Karpas-422 (cell line): Measurements from ENCODE around the gene CCDC97. TPM values are rescaled to one million over a fixed set of nuclear protein-coding genes. Genes with fewer than 3 reads are reported as not detected.
"Not testable (repeated sequence)": the region's sequence is repeated elsewhere in the genome, so short reads cannot be mapped to it uniquely, and the experiment has no call there.

ENCODE experiments used
- DNase-seq: peaks from one replicate; pipeline ENCODE4 v3.0.0-alpha.2; 2015
- H2AFZ ChIP-seq: fragments of 200-600 bp; sonication (generic); 2 replicates; pipeline ENCODE4 v1.6.1; 2014; ENCODE audit warnings: antibody characterized with exemption, low read length, mixed read lengths
- H3K27ac ChIP-seq: fragments of 200-600 bp; sonication (generic); 2 replicates; pipeline ENCODE4 v1.5.1; 2014; ENCODE audit warnings: mild to moderate bottlenecking, low read length, moderate library complexity
- H3K27me3 ChIP-seq: fragments of 200-600 bp; sonication (generic); 2 replicates; pipeline ENCODE4 v1.6.1; 2014; ENCODE audit warnings: low read length, mixed read lengths
- H3K36me3 ChIP-seq: fragments of 200-600 bp; sonication (generic); 2 replicates; pipeline ENCODE4 v1.6.1; 2014; ENCODE audit warnings: low read length, mixed read lengths; ENCODE audit not compliant: insufficient read depth
- H3K4me1 ChIP-seq: fragments of 200-600 bp; sonication (generic); 2 replicates; pipeline ENCODE4 v1.6.1; 2014; ENCODE audit warnings: mild to moderate bottlenecking, low read length, mixed read lengths
- H3K4me2 ChIP-seq: fragments of 200-600 bp; sonication (generic); 2 replicates; pipeline ENCODE4 v1.6.1; 2014; ENCODE audit warnings: low read length, low read depth, mild to moderate bottlenecking; ENCODE audit not compliant: poor library complexity, severe bottlenecking
- H3K4me3 ChIP-seq: fragments of 200-600 bp; sonication (generic); 2 replicates; pipeline ENCODE4 v1.5.1; 2014; ENCODE audit warnings: mild to moderate bottlenecking, antibody characterized with exemption, low read length, mixed read lengths
- H3K79me2 ChIP-seq: fragments of 200-600 bp; sonication (generic); 2 replicates; pipeline ENCODE4 v1.6.1; 2014; ENCODE audit warnings: mild to moderate bottlenecking, low read length, mixed read lengths
- H3K9ac ChIP-seq: fragments of 200-600 bp; sonication (generic); 2 replicates; pipeline ENCODE4 v1.6.0; 2014; ENCODE audit warnings: low read length
- H3K9me2 ChIP-seq: fragments of 200-600 bp; sonication (generic), shearing (Covaris generic); replicated peaks from 2 replicates; pipeline ENCODE4 v1.6.0; 2014; ENCODE audit warnings: mild to moderate bottlenecking, low read length, moderate library complexity; ENCODE audit not compliant: insufficient read depth
- H3K9me3 ChIP-seq: fragments of 300-700, 200-600 bp; sonication (generic); 2 replicates; pipeline ENCODE4 v1.6.1; 2014; ENCODE audit warnings: low read length, mixed read lengths
- H4K20me1 ChIP-seq: fragments of 200-600 bp; sonication (generic); 2 replicates; pipeline ENCODE4 v1.6.1; 2014; ENCODE audit warnings: mild to moderate bottlenecking, antibody characterized with exemption, low read length, low read depth; ENCODE audit not compliant: insufficient read depth
- total RNA-seq: library from RNA; depleted of rRNA; stranded (reverse); fragments of >200 nt; shearing (Covaris generic); gene quantifications from 2 replicates; pipeline ENCODE4 v1.2.3, GENCODE V29; 2014; ENCODE audit warnings: low replicate concordance

CCDC97 gene
- total RNA-seq, 1 experiment from 2014 or later = 15.5 TPM

DNA sequence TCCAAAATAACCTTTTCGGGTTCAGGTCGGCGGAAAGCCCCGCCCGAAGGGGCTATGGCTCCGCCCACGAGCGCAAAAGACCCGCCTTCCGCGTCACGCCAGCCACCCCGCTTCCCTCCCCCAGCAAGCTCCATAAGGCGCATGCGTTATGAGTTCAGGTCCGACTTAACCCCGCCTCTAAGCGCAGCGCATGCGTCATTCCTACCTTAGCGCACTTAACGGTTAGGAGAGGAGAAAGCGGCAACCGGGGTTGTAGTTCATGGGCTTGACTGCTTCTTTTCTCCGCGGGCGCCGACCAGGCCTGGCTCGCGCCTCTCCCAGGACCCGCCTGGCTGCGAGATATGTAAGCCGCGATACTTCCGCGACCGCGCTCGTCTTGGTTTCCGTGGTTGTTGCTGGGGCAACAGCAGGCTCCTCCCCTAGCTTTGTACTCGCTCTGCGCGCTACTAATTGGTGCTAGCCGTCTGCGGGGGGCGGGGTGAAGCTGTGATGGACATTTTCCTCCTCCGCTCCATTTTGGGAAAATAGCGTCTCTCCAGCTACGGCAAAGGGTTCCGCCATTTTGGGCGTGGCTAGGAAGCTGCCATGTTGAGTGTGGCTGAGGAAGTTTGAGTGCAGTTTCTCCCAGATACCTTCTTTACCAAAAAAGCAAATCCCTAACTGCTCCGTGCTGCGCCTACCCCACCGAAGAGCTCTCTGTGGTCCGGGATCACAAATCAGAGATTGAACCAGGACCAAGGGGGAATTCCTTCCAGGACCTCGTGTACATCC lies 54.0 kb downstream of the CCDC97 start, which contains the start of gene B9D2:
Gene B9D2 (minus strand): TSS at position 397 of the 771 bp plus-strand sequence. CDS start 630 bp downstream, outside the sequence.
- Histone ChIP-seq H3K27ac (peak within 1 kb of the TSS; percentile 89), H4K20me1 (no peaks in the 10 kb centered on the region), H3K4me3 (peak within 1 kb of the TSS; percentile 92), H3K9me3 (no peaks in the 10 kb centered on the region), H3K9me2 (no peaks in the 10 kb centered on the region), H3K9ac (peak within 1 kb of the TSS; percentile 90), H2AFZ (peak within 1 kb of the TSS; percentile 92), H3K79me2 (peaks cover 32% of the 10 kb centered on the region), H3K4me2 (peak within 1 kb of the TSS; percentile 94), H3K4me1 (peaks cover 24% of the 10 kb centered on the region), H3K36me3 (no peaks in the 10 kb centered on the region), H3K27me3 (no peaks in the 10 kb centered on the region)
- peak; percentile 99 for DNase-seq

DNA sequence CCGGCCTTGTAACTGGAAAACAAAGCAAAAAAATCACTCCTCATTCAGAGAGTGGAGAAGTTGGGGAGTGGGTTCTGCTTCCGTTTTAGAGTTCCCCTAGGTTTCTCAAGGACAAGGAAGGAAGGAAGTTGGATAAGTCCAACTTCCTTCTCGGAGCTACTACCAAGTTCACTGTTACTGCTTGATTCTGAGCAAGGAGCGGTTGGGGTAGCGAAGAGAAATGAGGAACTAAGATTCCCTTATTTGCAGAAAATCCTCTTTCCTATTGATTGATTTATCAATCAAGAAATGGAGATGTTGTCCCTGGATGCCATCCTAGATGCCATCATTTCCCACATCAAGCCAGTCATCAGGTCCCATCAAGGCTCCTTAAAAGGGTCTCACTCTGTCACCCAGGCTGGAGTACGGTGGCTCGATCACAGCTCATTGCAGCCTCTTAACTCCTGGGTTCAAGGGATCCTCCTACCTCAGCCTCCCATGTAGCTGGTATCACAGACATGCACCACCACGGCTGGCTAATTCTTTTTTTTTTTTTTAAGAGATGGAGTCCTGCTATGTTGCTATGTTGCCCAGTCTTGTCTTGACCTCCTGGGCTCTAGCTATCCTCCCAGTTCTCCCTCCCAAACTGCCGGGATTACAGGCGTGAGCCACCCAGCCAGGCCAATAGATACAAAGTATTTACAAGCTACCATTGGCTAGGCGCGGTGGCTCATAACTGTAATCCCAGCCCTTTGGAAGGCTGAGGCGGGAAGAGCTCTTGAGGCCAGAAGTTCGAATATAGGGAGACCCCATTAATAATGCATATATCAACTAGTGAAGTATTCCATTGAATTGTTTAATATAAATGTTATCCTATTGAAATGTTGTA lies 54.8 kb downstream of the CCDC97 start:
- Histone ChIP-seq H4K20me1 (no peaks in the 10 kb centered on the region), H2AFZ (peak overlapping the region; percentile 79), H3K4me3 (peak overlapping the region; percentile 92), H3K9me3 (no peaks in the 10 kb centered on the region), H3K4me1 (peaks cover 24% of the 10 kb centered on the region), H3K9ac (peak overlapping the region; percentile 90), H3K9me2 (no peaks in the 10 kb centered on the region), H3K79me2 (peaks cover 32% of the 10 kb centered on the region), H3K36me3 (no peaks in the 10 kb centered on the region), H3K27me3 (no peaks in the 10 kb centered on the region), H3K27ac (peak overlapping the region; percentile 89), H3K4me2 (peak overlapping the region; percentile 94)
- DNase-seq = peak; percentile 57

DNA sequence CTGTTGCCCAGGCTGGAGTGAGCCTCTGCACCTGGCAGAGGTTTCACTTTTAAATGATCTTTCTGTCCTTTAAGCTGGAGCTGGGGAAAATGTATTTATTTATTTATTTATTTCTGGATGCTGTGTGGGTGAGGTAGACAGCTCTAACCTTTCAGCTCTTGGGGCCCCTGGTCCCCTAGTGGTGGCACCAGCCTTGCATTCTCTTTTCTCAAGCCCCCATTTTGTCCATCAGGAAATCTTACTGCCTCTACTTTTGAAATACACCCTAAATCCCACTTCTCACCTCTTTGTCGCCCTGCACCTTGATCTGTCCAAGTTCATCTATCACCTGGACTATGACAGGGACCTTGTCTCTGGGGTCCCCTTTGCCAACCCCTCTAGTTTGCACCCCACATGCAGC lies 56.1 kb downstream of the CCDC97 start:
- Histone ChIP-seq H3K27me3 (no peaks in the 10 kb centered on the region), H3K4me3 (no peak overlapping the region), H3K27ac (no peak overlapping the region), H4K20me1 (no peaks in the 10 kb centered on the region), H3K9me3 (no peaks in the 10 kb centered on the region), H3K9ac (no peak overlapping the region), H3K9me2 (no peaks in the 10 kb centered on the region), H3K4me2 (no peak overlapping the region), H3K79me2 (peaks cover 32% of the 10 kb centered on the region), H3K4me1 (peaks cover 24% of the 10 kb centered on the region), H3K36me3 (no peaks in the 10 kb centered on the region), H2AFZ (no peak overlapping the region)
- DNase-seq = peak; percentile 64

DNA sequence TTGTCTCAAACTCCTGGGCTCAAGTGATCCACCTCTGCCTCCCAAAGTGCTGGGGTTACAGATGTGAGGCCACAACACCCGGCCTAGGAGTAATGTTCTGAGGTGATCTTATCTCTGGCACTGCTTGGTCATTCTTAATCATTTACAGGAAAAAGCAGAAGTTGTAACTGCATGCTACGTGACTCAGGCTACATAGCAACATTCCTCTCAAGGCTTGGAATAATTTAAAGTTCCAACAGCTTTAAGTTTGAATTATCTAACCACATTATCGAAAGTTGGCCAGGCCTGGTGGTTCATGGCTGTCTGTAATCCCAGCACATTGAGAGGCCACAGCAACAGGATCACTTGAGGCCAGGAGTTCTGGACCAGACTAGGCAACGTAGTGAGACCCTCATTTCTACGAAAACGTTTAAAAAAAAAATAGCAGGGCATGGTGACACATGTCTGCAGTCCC lies 57.9 kb downstream of the CCDC97 start:
- Histone ChIP-seq H3K4me2 (no peak overlapping the region), H3K4me1 (peaks cover 21% of the 10 kb centered on the region), H3K36me3 (no peaks in the 10 kb centered on the region), H2AFZ (no peak overlapping the region), H3K4me3 (no peak overlapping the region), H3K79me2 (peaks cover 32% of the 10 kb centered on the region), H3K27me3 (no peaks in the 10 kb centered on the region), H4K20me1 (no peaks in the 10 kb centered on the region), H3K9ac (no peak overlapping the region), H3K9me3 (no peaks in the 10 kb centered on the region), H3K9me2 (no peaks in the 10 kb centered on the region), H3K27ac (no peak overlapping the region)
- no peak for DNase-seq

DNA sequence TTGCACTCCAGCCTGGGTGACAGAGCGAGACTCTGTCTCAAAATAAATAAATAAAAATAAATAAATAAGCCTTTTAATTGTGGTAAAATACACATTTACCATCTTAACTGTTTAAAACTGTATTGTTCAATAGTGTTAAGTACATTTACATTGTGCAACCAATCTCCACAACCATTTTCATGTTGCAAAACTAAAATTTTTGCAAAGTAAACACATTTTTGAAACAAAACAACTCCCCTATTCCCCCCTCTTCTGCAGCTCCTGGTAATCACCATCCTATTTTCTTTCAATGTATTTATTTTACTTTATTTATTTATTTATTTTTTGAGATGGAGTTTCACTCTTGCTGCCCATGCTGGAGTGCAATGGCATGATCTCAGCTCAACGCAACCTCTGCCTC lies 59.8 kb downstream of the CCDC97 start:
- peaks cover 9% of the 10 kb centered on the region for H3K4me1 ChIP-seq
- H3K4me3 ChIP-seq = no peak overlapping the region
- H3K9me3 ChIP-seq = no peaks in the 10 kb centered on the region
- H3K27me3 ChIP-seq = no peaks in the 10 kb centered on the region
- DNase-seq = no peak
- no peak overlapping the region for H3K4me2 ChIP-seq
- H3K27ac ChIP-seq = no peak overlapping the region
- no peaks in the 10 kb centered on the region for H3K9me2 ChIP-seq
- no peak overlapping the region for H3K9ac ChIP-seq
- H2AFZ ChIP-seq = no peak overlapping the region
- H3K79me2 ChIP-seq = peaks cover 20% of the 10 kb centered on the region
- H4K20me1 ChIP-seq = no peaks in the 10 kb centered on the region
- H3K36me3 ChIP-seq = no peaks in the 10 kb centered on the region

DNA sequence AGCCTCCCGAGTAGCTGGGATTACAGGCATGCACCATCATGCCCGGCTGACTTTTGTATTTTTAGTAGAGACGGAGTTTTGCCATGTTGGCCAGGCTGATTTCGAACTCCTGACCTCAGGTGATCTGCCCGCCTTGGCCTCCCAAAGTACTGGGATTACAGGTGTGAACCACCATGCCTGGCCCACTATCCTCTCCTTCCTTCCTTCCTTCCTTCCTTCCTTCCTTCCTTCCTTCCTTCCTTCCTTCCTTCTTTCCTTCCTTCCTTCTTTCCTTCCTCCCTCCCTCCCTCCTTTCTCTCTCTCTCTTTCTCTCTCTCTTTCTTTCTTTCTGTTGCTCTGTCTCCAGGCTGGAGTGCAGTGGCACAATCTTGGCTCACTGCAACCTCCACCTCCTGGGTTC lies 61.1 kb downstream of the CCDC97 start:
- not testable (repeated sequence) for H3K36me3 ChIP-seq, H3K4me2 ChIP-seq, H3K27ac ChIP-seq, H3K27me3 ChIP-seq, H3K4me3 ChIP-seq, DNase-seq, H3K9ac ChIP-seq, H2AFZ ChIP-seq, H3K4me1 ChIP-seq, H3K9me2 ChIP-seq, H3K9me3 ChIP-seq, H4K20me1 ChIP-seq
- H3K79me2 ChIP-seq = peaks cover 13% of the 10 kb centered on the region

DNA sequence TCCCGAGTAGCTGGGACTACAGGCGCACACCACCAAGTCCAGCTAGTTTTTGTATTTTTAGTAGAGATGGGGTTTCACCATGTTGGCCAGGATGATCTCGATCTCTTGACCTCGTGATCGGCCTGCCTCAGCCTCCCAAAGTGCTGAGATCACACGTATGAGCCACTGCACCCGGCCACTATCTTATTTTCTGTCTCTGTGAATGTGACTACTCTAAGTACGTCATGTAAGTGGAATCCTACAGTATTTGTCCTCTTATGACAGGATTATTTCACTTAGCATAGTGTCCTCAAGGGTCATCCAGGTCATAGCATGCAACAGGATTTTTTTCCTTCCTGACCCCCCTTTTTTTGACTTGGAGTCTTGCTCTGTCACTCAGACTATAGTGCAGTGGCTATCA lies 61.6 kb downstream of the CCDC97 start:
- no peaks in the 10 kb centered on the region for H3K36me3 ChIP-seq
- no peaks in the 10 kb centered on the region for H4K20me1 ChIP-seq
- H3K79me2 ChIP-seq = peaks cover 9% of the 10 kb centered on the region
- H3K4me3 ChIP-seq = no peak overlapping the region
- H3K9me3 ChIP-seq = no peaks in the 10 kb centered on the region
- H3K9me2 ChIP-seq = no peaks in the 10 kb centered on the region
- no peaks in the 10 kb centered on the region for H3K27me3 ChIP-seq
- DNase-seq = no peak
- no peak overlapping the region for H3K4me2 ChIP-seq
- H3K4me1 ChIP-seq = peaks cover 6% of the 10 kb centered on the region; the same call in 1 of the 2 replicates
- H3K27ac ChIP-seq = no peak overlapping the region
- no peak overlapping the region for H3K9ac ChIP-seq
- H2AFZ ChIP-seq = no peak overlapping the region

DNA sequence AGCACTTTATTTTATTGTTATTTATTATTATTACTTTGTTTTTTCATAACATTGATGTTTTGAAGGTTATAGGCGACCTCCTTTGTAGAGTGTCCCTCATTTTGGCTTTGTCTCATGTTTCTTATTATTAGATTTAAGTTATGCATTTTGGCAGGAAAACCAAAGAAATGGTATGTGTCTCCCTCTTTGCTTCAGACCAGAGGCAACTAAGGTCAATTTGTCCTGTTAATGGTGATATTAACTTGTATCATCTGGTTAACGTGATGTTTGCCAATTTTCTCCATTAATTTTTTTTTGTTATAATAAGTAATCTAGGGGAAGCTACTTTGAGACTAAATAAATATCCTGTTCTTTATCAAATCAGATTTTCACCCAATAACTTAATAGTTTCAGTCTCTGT lies 62.5 kb downstream of the CCDC97 start:
- Histone ChIP-seq H3K36me3 (no peaks in the 10 kb centered on the region), H4K20me1 (no peaks in the 10 kb centered on the region), H3K9me2 (no peaks in the 10 kb centered on the region), H3K9me3 (no peaks in the 10 kb centered on the region), H3K27ac (no peak overlapping the region), H3K4me2 (no peak overlapping the region), H3K27me3 (no peaks in the 10 kb centered on the region), H3K4me1 (peaks cover 6% of the 10 kb centered on the region; the same call in 1 of the 2 replicates), H2AFZ (no peak overlapping the region), H3K4me3 (no peak overlapping the region), H3K79me2 (peaks cover 4% of the 10 kb centered on the region; the same call in 1 of the 2 replicates), H3K9ac (no peak overlapping the region)
- DNase-seq = no peak
